Activated naive CD4-positive, alpha-beta T cell treated with anti-CD3 and anti-CD28 coated beads, Interleukin-2, amount 50 U/mL, for 16 hours (primary cell): ENCODE measurements around the gene KDM5C.
A peak's percentile ranks its signal among the peaks of the same experiment; 100 is the strongest.

Experiments
- DNase-seq: peaks from one replicate; pipeline ENCODE4 v3.0.0-alpha.2; 2020

The KDM5C gene

GRCh38 chrX:53224860-53225797 is at the start of gene KDM5C:
KDM5C (minus strand) TSS chrX:53225207; CDS start chrX:53224889, 318 bp downstream.
- peak; percentile 85 for DNase-seq

GRCh38 chrX:53272808-53273337 is 47.9 kb upstream of the KDM5C start:
- DNase-seq: no peak

- no peak for DNase-seq
These were observed 44.6 kb upstream of the KDM5C start for GRCh38 chrX:53269536-53270107.

- no peak for DNase-seq
These were observed 43.2 kb upstream of the KDM5C start for GRCh38 chrX:53268173-53268572.

GRCh38 chrX:53266914-53267313 is 41.9 kb upstream of the KDM5C start:
- no peak for DNase-seq

- DNase-seq: no peak
These were observed 41.0 kb upstream of the KDM5C start for GRCh38 chrX:53265771-53266574.

- DNase-seq: no peak
These were observed 38.6 kb upstream of the KDM5C start for GRCh38 chrX:53263597-53264094.

GRCh38 chrX:53262918-53263394 is 37.9 kb upstream of the KDM5C start:
- no peak for DNase-seq

- no peak for DNase-seq
These were observed 37.3 kb upstream of the KDM5C start for GRCh38 chrX:53262189-53262917.

GRCh38 chrX:53261355-53261972 is 36.5 kb upstream of the KDM5C start:
- DNase-seq: no peak

GRCh38 chrX:53260836-53261235 is 35.8 kb upstream of the KDM5C start:
- no peak for DNase-seq

GRCh38 chrX:53257670-53258423 is 32.8 kb upstream of the KDM5C start:
- no peak for DNase-seq

GRCh38 chrX:53257166-53257565 is 32.2 kb upstream of the KDM5C start:
- no peak for DNase-seq

- no peak for DNase-seq
These were observed 31.5 kb upstream of the KDM5C start for GRCh38 chrX:53256446-53257041.

- no peak for DNase-seq
These were observed 30.8 kb upstream of the KDM5C start for GRCh38 chrX:53255738-53256191.

GRCh38 chrX:53254570-53255461 is 29.8 kb upstream of the KDM5C start:
- no peak for DNase-seq

- DNase-seq: no peak
These were observed 28.4 kb upstream of the KDM5C start for GRCh38 chrX:53253293-53254020.

GRCh38 chrX:53251307-53251706 is 26.3 kb upstream of the KDM5C start:
- DNase-seq: no peak

GRCh38 chrX:53250556-53250955 is 25.5 kb upstream of the KDM5C start:
- DNase-seq: no peak
